ENCODE data around the gene LEUTX. TPM values are rescaled to one million over a fixed set of nuclear protein-coding genes. Genes with fewer than 3 reads are reported as not detected.

LEUTX gene
- total RNA-seq, 2 experiments from 2014 or later = not detected

DNA sequence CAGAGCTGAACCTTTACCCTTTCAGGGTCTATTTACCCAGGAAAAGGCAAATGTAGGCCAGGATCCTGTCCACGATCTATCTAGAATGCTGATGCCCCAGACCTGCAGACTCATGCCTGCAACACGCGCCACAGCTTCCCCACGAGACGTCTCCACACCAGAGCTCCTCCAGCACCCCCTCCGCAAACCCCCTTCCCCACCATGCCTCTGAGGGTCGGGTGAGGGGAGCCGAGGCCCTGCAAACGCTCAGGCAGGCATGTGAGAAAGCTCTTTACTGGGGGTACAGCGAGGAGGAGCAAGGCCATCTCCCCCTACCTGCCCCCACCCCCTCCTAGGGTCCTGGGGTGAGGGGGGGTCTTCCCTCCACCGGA, 46.4 kb downstream of the LEUTX start:
- Mint-ChIP-seq H3K4me1 (peaks cover 10% of the 10 kb centered on the region), H3K27me3 (no peaks in the 10 kb centered on the region), H3K27ac (peak overlapping the region; percentile 55), H3K4me3 (no peak overlapping the region), H3K36me3 (peaks cover 18% of the 10 kb centered on the region), H3K9me3 (no peaks in the 10 kb centered on the region)
- no peak for DNase-seq

DNA sequence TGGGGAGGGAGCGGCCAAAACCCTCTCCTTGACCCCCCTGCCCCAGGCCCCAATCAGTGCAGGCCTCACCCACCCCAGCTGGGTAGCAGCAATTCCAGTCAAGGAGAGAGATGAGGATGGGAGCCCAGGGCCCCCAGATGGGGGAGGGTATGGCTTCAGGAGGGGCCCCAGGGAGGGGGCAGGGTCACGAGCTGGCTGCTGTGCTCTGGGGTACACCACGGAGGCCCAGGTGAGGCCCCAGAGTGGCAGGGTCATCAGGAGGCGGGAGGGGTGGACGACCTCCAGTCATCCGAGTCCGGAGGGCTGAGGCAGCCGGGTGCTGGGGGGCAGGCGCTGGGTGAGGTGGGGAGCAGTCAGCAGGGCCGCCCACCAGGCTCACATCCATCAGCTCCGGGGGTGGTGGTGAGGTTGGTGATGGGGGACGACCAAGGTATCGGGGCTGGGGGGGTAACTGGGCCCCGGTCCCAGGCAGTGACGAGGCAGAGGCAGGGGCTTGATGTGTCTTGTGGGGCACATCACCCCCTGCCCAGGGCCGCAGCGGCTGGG, 47.0 kb downstream of the LEUTX start:
- Mint-ChIP-seq H3K4me3 (no peak overlapping the region), H3K9me3 (no peaks in the 10 kb centered on the region), H3K4me1 (peaks cover 10% of the 10 kb centered on the region), H3K27me3 (no peaks in the 10 kb centered on the region), H3K36me3 (peaks cover 17% of the 10 kb centered on the region), H3K27ac (no peak overlapping the region)
- no peak for DNase-seq

DNA sequence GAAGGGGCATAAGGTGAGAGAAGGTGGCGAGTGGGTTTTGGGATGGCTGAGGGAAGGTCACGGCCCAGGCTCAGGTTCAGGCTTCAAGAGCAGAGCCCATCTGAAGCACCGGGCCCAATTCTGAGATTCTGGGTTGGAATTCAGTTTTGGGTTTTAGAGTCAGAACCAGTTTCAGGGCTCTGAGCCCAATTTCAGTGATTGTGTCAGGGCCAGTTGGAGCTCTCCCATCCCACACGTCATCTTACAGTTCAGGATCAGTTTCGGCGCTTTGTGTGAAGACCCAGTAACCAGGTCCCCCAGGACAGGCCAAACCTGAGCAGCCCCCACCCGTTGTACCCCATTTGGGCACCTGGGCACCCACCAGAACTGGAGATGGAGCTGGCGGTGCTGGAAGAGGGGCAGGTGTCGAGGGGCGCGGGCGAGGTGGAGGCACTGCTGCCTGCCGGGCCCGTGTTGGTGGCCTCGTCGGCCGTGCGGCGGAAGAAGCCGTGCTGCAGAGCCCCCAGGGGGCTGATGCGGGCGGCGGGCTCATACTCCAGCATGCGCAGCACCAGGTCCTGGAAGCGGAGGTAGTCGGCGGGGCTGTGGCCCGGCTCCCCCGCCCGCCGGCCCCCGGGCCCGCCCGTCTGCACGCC, 47.8 kb downstream of the LEUTX start:
- Mint-ChIP-seq H3K4me1 (peaks cover 15% of the 10 kb centered on the region), H3K9me3 (no peaks in the 10 kb centered on the region), H3K4me3 (no peak overlapping the region), H3K36me3 (peaks cover 25% of the 10 kb centered on the region), H3K27ac (no peak overlapping the region), H3K27me3 (no peaks in the 10 kb centered on the region)
- no peak for DNase-seq

DNA sequence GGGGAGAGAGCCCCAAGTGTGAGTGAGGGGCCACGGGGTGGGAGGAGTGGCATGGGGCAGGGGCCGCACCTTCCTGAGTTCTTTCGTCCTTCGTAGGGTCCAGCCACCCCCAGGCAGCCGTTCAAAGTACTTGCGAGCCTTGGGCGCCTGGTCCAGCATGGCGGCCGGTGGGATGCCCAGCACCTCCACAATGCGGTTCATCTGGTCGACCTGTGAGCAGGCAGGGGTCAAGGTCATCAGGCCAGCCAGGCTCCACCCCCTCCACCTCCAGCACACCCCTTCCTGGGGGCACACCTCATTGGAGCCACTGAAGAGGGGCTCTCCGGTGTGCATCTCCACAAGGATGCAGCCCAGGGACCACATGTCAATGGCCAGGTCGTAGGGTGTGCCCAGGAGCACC, 48.6 kb downstream of the LEUTX start:
- no peak overlapping the region for H3K27ac Mint-ChIP-seq
- peaks cover 29% of the 10 kb centered on the region for H3K36me3 Mint-ChIP-seq
- peaks cover 19% of the 10 kb centered on the region for H3K4me1 Mint-ChIP-seq
- no peaks in the 10 kb centered on the region for H3K27me3 Mint-ChIP-seq
- H3K9me3 Mint-ChIP-seq = no peaks in the 10 kb centered on the region
- H3K4me3 Mint-ChIP-seq = no peak overlapping the region
- DNase-seq = no peak

DNA sequence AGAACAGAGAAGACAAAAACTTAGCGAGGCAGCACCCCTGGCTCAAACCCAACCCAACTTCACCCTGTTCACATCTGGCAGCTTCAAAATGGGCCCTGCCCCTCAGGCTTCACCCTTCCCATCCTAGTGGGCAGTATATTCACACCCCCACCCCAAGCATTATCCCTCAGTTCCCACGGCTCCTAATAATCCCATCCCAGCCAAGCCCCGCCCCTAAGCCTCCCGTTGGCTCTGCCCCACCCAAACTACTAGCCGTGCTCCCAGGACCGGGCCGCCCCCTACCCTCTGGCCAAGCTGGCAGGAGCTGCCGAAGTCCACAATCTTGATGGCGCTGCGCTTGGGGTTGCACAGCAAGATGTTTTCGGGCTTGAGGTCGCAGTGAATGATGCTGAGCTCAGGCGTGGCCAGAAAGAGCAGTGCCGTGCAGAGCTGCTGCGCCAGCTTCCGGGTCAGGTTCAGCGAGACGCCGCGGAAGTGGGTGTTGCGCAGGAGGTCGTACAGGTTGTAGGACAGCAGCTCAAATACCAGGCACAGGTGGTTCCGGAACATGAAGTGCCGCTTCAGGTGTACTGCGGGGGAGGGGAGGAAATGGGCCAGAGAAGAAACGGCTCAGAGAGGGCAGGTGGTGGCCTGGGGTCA, 49.5 kb downstream of the LEUTX start:
- H3K27me3 Mint-ChIP-seq = no peaks in the 10 kb centered on the region
- peak overlapping the region; percentile 51 for H3K27ac Mint-ChIP-seq
- peaks cover 37% of the 10 kb centered on the region for H3K36me3 Mint-ChIP-seq
- no peak for DNase-seq
- peaks cover 28% of the 10 kb centered on the region for H3K4me1 Mint-ChIP-seq
- H3K4me3 Mint-ChIP-seq = no peak overlapping the region
- no peaks in the 10 kb centered on the region for H3K9me3 Mint-ChIP-seq

DNA sequence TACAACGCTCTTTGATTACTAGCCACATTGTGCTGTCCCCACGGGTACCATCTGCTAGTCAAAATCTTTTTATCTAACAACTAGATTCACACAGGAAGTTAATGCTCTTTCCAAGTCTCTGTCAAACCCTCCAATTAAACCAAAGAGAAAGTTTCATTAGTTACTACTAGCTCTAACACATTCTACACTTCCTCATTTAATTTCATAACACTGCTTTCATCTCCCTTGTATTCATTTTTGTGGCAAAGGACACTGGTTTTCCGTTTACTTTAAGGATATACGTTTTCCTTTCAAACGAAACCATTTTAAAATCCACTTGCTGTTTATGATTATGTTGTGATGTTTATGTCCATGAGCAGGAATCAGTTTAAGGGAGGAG, 50.0 kb downstream of the LEUTX start:
- Mint-ChIP-seq H3K4me1 (peaks cover 28% of the 10 kb centered on the region), H3K27ac (peak overlapping the region; percentile 51), H3K36me3 (peaks cover 37% of the 10 kb centered on the region), H3K4me3 (no peak overlapping the region), H3K9me3 (no peaks in the 10 kb centered on the region), H3K27me3 (no peaks in the 10 kb centered on the region)
- DNase-seq = no peak

DNA sequence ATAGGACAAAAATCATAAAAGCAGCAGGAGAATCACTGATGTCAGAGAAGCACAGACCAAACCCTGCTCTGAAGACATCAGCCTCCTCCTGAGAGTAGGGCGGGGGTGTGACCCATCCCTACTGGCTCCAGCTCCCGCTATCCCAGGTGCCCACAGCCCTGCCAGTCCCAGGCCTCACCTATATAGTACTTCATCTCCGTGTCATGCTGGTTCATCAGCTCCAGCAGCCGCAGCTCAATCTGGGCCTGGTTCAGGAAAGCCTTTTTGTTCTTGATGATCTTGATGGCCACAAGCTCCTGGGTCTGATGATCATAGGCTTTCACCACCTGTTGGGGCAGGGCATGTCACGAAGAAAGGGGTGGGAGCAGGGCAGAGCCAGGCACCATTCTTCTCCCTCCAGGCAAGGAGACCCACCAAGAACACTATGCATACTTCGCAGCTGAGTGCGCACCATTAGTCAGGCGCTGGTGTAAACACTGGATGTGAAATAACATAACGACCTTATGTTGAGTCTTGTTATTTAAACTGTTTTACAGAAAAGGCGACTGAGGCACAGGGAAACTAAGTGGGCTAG, 51.1 kb downstream of the LEUTX start:
- no peaks in the 10 kb centered on the region for H3K9me3 Mint-ChIP-seq
- no peak overlapping the region for H3K4me3 Mint-ChIP-seq
- no peaks in the 10 kb centered on the region for H3K27me3 Mint-ChIP-seq
- peaks cover 44% of the 10 kb centered on the region for H3K36me3 Mint-ChIP-seq
- DNase-seq = no peak
- H3K27ac Mint-ChIP-seq = no peak overlapping the region
- H3K4me1 Mint-ChIP-seq = peaks cover 35% of the 10 kb centered on the region

DNA sequence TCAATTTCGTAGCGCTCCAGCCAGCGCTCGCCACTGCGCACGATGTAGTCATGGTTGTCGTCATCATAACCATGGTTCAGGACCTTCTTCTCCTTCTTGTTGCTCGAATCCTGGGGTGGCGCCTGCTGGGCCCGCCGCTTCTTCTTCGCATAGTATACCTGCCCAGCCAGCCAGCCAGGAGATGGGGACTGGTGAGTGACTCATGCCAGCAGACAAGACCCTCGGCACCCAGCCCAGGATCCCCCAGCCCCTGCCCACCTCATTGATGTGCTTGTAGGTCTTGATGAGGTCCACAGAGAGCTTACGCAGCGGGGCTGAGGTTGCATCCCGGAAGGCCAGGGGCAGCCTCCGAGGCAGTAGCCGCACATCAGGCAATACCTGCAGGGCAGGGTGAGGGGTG, 51.8 kb downstream of the LEUTX start:
- H3K36me3 Mint-ChIP-seq = peaks cover 47% of the 10 kb centered on the region
- H3K27me3 Mint-ChIP-seq = no peaks in the 10 kb centered on the region
- no peak overlapping the region for H3K27ac Mint-ChIP-seq
- DNase-seq = no peak
- H3K9me3 Mint-ChIP-seq = no peaks in the 10 kb centered on the region
- no peak overlapping the region for H3K4me3 Mint-ChIP-seq
- peaks cover 32% of the 10 kb centered on the region for H3K4me1 Mint-ChIP-seq

DNA sequence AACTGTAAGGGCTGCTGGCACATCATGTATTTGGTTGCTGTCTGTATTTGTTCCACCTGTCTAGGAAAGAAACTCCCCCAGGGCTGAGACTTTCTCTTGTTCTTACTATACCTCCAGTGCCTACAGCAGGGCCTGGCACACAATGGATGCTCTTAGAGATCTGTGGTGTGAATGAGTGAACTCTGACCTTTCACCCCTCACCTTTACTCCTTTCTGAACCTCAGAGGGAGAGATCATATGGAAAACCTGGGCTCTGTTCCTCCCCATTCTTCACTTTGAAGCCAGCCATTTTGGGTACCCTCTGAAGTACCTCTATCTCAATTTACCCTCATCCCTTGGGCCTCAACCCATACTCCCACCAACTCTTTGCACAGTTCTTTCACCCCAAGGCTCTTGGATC, 52.2 kb downstream of the LEUTX start:
- DNase-seq = no peak
- Mint-ChIP-seq H3K4me1 (peaks cover 32% of the 10 kb centered on the region), H3K27ac (peak overlapping the region; percentile 42), H3K4me3 (no peak overlapping the region), H3K27me3 (no peaks in the 10 kb centered on the region), H3K36me3 (peaks cover 47% of the 10 kb centered on the region), H3K9me3 (no peaks in the 10 kb centered on the region)

DNA sequence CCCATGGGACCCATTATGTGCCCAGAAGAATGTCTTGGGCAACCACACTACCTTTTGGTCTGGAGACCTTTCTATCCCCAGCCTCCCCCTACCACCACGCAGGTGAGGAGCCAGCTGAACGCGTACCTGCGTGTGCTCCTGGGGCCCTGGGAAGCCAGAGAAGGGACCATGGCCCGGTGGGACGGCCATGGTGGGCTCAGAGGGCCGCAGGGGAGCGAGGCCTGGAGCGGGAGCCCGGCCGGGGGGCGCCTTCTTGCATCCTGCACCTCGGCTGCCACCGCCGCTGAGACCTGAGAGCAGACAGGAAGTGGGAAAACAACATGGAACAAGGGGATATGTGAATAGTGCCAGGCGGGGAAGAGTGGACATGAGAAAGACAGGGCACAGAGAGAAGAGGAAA, 53.0 kb downstream of the LEUTX start:
- no peak for DNase-seq
- no peak overlapping the region for H3K27ac Mint-ChIP-seq
- H3K4me1 Mint-ChIP-seq = peaks cover 32% of the 10 kb centered on the region
- H3K36me3 Mint-ChIP-seq = peaks cover 50% of the 10 kb centered on the region
- no peaks in the 10 kb centered on the region for H3K27me3 Mint-ChIP-seq
- no peak overlapping the region for H3K4me3 Mint-ChIP-seq
- H3K9me3 Mint-ChIP-seq = no peaks in the 10 kb centered on the region

DNA sequence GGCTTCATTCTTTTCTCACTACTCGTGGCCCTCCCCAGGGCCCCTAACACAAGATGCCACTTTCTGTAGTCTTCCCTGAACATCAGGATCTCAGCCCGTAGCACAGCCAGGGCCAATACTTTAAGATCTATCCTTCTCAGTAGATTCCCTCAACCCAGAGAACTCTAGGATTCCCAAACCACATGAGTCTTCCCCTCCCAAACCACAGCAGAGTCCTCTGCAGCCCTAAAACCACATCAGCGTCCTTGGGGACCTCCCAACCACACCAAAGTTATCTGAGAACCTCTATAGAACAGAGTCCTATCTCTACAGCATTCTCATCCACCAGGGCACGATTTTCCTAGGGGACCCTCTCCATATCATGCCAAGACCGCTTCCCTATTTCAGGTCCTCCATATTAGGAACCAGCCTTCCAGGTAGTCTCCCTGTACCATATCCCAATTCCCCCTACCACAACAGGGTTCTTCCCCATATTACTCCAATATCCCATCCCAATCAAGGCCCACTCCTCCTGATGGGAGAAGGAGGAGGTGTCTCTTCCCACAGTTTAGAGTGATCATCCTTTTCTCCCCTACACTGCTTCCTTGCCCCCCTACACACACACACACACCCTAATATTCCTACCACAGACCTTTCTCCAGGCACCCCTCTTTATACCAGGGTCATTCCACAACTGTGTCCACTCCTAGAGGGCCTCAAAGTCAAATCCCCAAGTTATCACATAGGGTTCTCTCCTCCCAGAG, 53.9 kb downstream of the LEUTX start:
- no peak for DNase-seq
- H3K9me3 Mint-ChIP-seq = no peaks in the 10 kb centered on the region
- peaks cover 54% of the 10 kb centered on the region for H3K36me3 Mint-ChIP-seq
- H3K27me3 Mint-ChIP-seq = no peaks in the 10 kb centered on the region
- peak overlapping the region; percentile 23 for H3K4me3 Mint-ChIP-seq
- peaks cover 32% of the 10 kb centered on the region for H3K4me1 Mint-ChIP-seq
- peak overlapping the region; percentile 49 for H3K27ac Mint-ChIP-seq

DNA sequence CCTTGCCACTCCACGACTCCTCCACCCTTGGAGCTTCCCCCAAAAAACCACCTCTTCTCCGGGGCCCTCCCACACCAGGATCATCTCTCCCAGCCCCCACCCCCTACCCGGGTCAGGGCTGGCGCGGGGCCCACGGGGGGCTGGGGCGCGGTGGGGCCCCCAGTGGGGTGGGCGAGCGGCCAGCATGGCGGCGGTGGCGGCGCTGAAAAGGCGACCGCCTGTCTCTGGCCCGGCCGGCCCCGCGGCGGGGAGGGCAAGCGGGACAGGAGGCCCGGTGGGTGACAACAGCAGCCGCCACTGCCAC, 54.5 kb downstream of the LEUTX start:
- Mint-ChIP-seq H3K9me3 (no peaks in the 10 kb centered on the region), H3K4me3 (peak overlapping the region; percentile 23), H3K4me1 (peaks cover 32% of the 10 kb centered on the region), H3K27ac (peak overlapping the region; percentile 49), H3K27me3 (no peaks in the 10 kb centered on the region), H3K36me3 (peaks cover 58% of the 10 kb centered on the region)
- DNase-seq = no peak

DNA sequence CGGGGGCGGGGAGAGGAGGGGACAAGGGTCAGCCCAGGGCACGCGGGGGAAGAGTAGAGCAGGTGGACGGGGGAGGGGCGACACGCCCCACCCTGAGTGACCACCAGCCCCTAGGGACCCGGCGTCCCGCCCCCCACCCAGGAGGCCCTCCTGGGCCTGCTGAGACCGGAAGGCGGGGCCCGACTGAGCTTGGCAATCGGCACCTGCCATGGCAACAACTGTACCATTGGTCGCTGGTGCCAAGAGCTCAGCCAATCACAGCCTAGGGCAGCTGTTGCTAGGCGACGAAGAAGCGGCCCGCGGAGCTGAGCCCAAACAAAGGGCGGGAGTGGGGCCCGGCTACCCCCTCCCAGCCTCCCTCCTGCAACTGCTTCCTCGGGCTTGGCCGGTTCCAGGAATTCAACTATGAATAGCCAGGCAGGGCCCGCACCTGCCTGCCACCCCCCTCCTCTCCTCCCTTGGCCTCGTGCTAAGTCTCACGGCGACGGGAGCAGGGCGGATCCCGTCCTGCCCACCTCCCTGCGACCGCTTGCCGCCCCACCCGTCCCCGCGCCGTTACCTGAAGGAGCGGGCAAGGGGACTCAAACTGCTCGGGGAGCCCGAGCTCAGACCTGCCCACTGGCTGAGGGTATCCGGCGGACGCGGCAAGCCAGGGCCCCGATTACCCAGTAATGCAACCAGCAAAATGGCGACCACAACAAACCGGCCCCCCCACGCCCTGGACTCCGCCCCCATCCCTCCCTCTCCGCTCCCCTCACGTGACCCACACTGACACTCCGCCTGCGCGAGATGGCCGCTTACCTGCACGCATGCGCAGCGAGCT, 55.0 kb downstream of the LEUTX start, which contains the start of gene DYRK1B:
TSS of gene DYRK1B (minus strand) at position 699 of the 823 bp plus-strand sequence. CDS start 2,295 bp downstream, outside the sequence.
- Mint-ChIP-seq H3K36me3 (peaks cover 55% of the 10 kb centered on the region), H3K4me3 (peak within 1 kb of the TSS; percentile 67), H3K9me3 (no peaks in the 10 kb centered on the region), H3K27ac (peak within 1 kb of the TSS; percentile 49), H3K4me1 (peaks cover 30% of the 10 kb centered on the region), H3K27me3 (no peaks in the 10 kb centered on the region)
- peak; percentile 94 for DNase-seq

DNA sequence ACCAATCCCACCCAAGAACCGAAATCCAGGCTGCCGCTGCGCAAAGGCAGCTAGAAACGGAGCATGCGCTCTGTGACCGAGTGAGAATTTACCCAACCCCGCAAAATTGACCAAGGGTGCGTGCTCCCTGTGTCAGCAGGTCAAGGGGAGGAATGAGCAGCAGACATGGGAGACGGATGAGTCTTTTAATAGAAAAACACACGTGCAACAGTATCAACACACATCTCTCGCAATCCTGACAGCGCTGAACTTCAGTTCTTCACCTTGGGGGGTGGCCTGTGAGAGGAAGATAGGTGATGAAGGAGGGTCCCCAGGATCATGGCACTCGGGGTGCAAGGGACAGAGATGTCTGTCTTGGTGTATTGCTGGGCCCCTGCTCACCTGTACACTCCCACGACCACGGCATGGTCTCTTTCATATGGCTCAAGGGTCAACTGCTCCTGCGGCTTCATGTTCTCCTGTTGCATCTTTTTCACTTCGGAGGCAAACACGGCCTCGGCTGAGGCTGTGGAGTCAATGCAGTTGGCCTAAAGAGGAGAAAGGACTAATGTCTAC, 55.7 kb downstream of the LEUTX start:
- peaks cover 25% of the 10 kb centered on the region for H3K4me1 Mint-ChIP-seq
- H3K9me3 Mint-ChIP-seq = no peaks in the 10 kb centered on the region
- no peaks in the 10 kb centered on the region for H3K27me3 Mint-ChIP-seq
- DNase-seq = no peak
- H3K36me3 Mint-ChIP-seq = peaks cover 54% of the 10 kb centered on the region
- H3K4me3 Mint-ChIP-seq = peak overlapping the region; percentile 67
- peak overlapping the region; percentile 44 for H3K27ac Mint-ChIP-seq

All from activated naive CD8-positive, alpha-beta T cell treated with anti-CD3 and anti-CD28 coated beads for 36 hours (primary cell).